ENCODE results near the gene SNX25.

GRCh38 chr4:185247151-185247550 lies 37.8 kb downstream of the SNX25 start:
- TF ChIP-seq, protein P1, sequence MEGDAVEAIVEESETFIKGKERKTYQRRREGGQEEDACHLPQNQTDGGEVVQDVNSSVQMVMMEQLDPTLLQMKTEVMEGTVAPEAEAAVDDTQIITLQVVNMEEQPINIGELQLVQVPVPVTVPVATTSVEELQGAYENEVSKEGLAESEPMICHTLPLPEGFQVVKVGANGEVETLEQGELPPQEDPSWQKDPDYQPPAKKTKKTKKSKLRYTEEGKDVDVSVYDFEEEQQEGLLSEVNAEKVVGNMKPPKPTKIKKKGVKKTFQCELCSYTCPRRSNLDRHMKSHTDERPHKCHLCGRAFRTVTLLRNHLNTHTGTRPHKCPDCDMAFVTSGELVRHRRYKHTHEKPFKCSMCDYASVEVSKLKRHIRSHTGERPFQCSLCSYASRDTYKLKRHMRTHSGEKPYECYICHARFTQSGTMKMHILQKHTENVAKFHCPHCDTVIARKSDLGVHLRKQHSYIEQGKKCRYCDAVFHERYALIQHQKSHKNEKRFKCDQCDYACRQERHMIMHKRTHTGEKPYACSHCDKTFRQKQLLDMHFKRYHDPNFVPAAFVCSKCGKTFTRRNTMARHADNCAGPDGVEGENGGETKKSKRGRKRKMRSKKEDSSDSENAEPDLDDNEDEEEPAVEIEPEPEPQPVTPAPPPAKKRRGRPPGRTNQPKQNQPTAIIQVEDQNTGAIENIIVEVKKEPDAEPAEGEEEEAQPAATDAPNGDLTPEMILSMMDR (conservative IDR thresholded peaks at IDR 0.05 in 1 of 2, IDR thresholded peaks at IDR 0.05 in 1 of 2; ENCODE audit: low read depth in 1 of 2, low read length in 2 of 2): no peak
- no peak for TF ChIP-seq EZH2 (IDR thresholded peaks at IDR 0.05; ENCODE audit: low read length, missing control alignments)
